GM12872 (cell line): ENCODE results near the gene STARD13.

Source experiments
- CTCF ChIP-seq: IDR thresholded peaks from 3 replicates; pipeline ENCODE4 v1.5.1; 2011; ENCODE audit warnings: low read depth, mild to moderate bottlenecking, low read length, moderate library complexity; ENCODE audit not compliant: insufficient read depth

The STARD13 gene

GRCh38 chr13:33080972-33081590 lies 204.5 kb downstream of the STARD13 start:
- no peak for TF ChIP-seq CTCF

- no peak for TF ChIP-seq CTCF
Measured at GRCh38 chr13:33079960-33080359, 205.6 kb downstream of the STARD13 start.

- TF ChIP-seq CTCF, result no peak
Measured at GRCh38 chr13:33078263-33078662, 207.3 kb downstream of the STARD13 start.

GRCh38 chr13:33076001-33076992 lies 209.3 kb downstream of the STARD13 start:
- no peak for TF ChIP-seq CTCF

- no peak for TF ChIP-seq CTCF
Measured at GRCh38 chr13:33073338-33073737, 212.2 kb downstream of the STARD13 start.

- TF ChIP-seq CTCF, result no peak
Measured at GRCh38 chr13:33072759-33073158, 212.8 kb downstream of the STARD13 start.

GRCh38 chr13:33072282-33072681 lies 213.3 kb downstream of the STARD13 start:
- no peak for TF ChIP-seq CTCF
